CD14-positive monocyte (primary cell): Measurements from ENCODE around the gene IGFBP2. TPM values are rescaled to one million over a fixed set of nuclear protein-coding genes. Genes with fewer than 3 reads are reported as not detected.

Source experiments
- DNase-seq, 3 donors: peaks; one replicate each; pipeline ENCODE4 v3.0.0-alpha.2; 2011 to 2022
- H2AFZ ChIP-seq: 2 replicates; pipeline ENCODE4 v1.6.0; 2012; ENCODE audit warnings: mild to moderate bottlenecking, low read depth, low read length, inconsistent platforms; ENCODE audit not compliant: insufficient read depth, poor library complexity, severe bottlenecking
- H3K27ac ChIP-seq, 2 donors: 1 replicate in 1 of 2; 2 replicates in 1 of 2; pipeline ENCODE4 v1.5.1; 2012 to 2013; ENCODE audit warnings: low read length in 2 of 2, control low read depth in 1 of 2, inconsistent platforms in 1 of 2, low read depth in 1 of 2, mild to moderate bottlenecking in 1 of 2
- H3K27me3 ChIP-seq, 2 donors: one replicate each; pipeline versions ENCODE4 v1.6.0 to v1.6.1; 2011 to 2013; ENCODE audit warnings: low read length in 2 of 2; ENCODE audit not compliant: control insufficient read depth in 2 of 2, insufficient read depth in 2 of 2
- H3K36me3 ChIP-seq, 2 donors: replicated peaks in 1 of 2; 1 replicate in 1 of 2; 2 replicates in 1 of 2; pipeline versions ENCODE4 v1.5.1 to v1.6.1; 2012 to 2013; ENCODE audit warnings: low read length in 2 of 2, control low read depth in 1 of 2, inconsistent platforms in 1 of 2, mild to moderate bottlenecking in 1 of 2; ENCODE audit not compliant: insufficient read depth in 2 of 2, control insufficient read depth in 1 of 2
- H3K4me1 ChIP-seq, 2 donors: 1 replicate in 1 of 2; 2 replicates in 1 of 2; pipeline versions ENCODE4 v1.5.1 to v1.6.1; 2012 to 2013; ENCODE audit warnings: low read length in 2 of 2, control low read depth in 1 of 2, inconsistent platforms in 1 of 2, mild to moderate bottlenecking in 1 of 2, moderate library complexity in 1 of 2; ENCODE audit not compliant: insufficient read depth in 2 of 2, control insufficient read depth in 1 of 2
- H3K4me2 ChIP-seq: replicated peaks from 2 replicates; pipeline ENCODE3; 2012; ENCODE audit warnings: low read length, moderate library complexity, mild to moderate bottlenecking; ENCODE audit not compliant: poor library complexity, severe bottlenecking; ENCODE audit errors: extremely low read depth
- H3K4me3 ChIP-seq, 3 experiments: fragments of 200-600 bp in 1 of 3; sonication (generic) in 1 of 3; replicated peaks in 1 of 3; 1 replicate in 2 of 3; 2 replicates in 1 of 3; pipeline ENCODE4 v1.5.1; 2011 to 2013; ENCODE audit warnings: low read length in 3 of 3, mild to moderate bottlenecking in 3 of 3, control low read depth in 2 of 3, low read depth in 2 of 3, inconsistent platforms in 1 of 3, moderate library complexity in 1 of 3
- H3K79me2 ChIP-seq: 2 replicates; pipeline ENCODE4 v1.6.0; 2012; ENCODE audit warnings: mild to moderate bottlenecking, control low read depth, inconsistent platforms, low read length, moderate library complexity; ENCODE audit not compliant: insufficient read depth
- H3K9ac ChIP-seq: 2 replicates; pipeline ENCODE4 v1.6.0; 2017; ENCODE audit warnings: low read length, mild to moderate bottlenecking; ENCODE audit not compliant: insufficient read depth, poor library complexity, severe bottlenecking
- H3K9me3 ChIP-seq, 2 donors: replicated peaks in 1 of 2; 1 replicate in 1 of 2; 2 replicates in 1 of 2; pipeline versions ENCODE4 v1.5.1 to v1.6.1; 2012 to 2013; ENCODE audit warnings: low read length in 2 of 2, control low read depth in 1 of 2; ENCODE audit not compliant: control insufficient read depth in 1 of 2, insufficient read depth in 1 of 2
- H4K20me1 ChIP-seq: 2 replicates; pipeline ENCODE4 v1.6.0; 2012; ENCODE audit warnings: mild to moderate bottlenecking, low read length, control low read depth, moderate library complexity; ENCODE audit not compliant: insufficient read depth
- H3K27ac Mint-ChIP-seq, 7 donors: one replicate each; pipeline ENCODE4 v1.8.0; 2020; ENCODE audit warnings: mild to moderate bottlenecking in 7 of 7, mixed read lengths in 7 of 7, moderate library complexity in 6 of 7, inconsistent platforms in 2 of 7
- H3K27me3 Mint-ChIP-seq, 3 donors: one replicate each; pipeline ENCODE4 v1.8.0; 2021 to 2022; ENCODE audit warnings: low read depth in 3 of 3, mild to moderate bottlenecking in 3 of 3, mixed read lengths in 3 of 3, moderate library complexity in 3 of 3, inconsistent platforms in 1 of 3
- H3K36me3 Mint-ChIP-seq, 2 donors: one replicate each; pipeline ENCODE4 v1.8.0; 2020; ENCODE audit warnings: mixed read lengths in 2 of 2, inconsistent platforms in 1 of 2, mild to moderate bottlenecking in 1 of 2
- H3K4me1 Mint-ChIP-seq: one replicate; pipeline ENCODE4 v1.8.0; 2020; ENCODE audit warnings: mild to moderate bottlenecking, mixed read lengths
- H3K4me3 Mint-ChIP-seq, 2 donors: one replicate each; pipeline ENCODE4 v1.8.0; 2020; ENCODE audit warnings: mild to moderate bottlenecking in 2 of 2, mixed read lengths in 2 of 2, moderate library complexity in 1 of 2
- H3K9me3 Mint-ChIP-seq, 7 donors: one replicate each; pipeline ENCODE4 v1.8.0; 2020 to 2022; ENCODE audit warnings: mixed read lengths in 7 of 7, mild to moderate bottlenecking in 6 of 7, moderate library complexity in 6 of 7, inconsistent platforms in 2 of 7
- WGBS: methylation state at CpG from one replicate; pipeline ENCODE4 v1.1.5; 2013; ENCODE audit warnings: missing lambda C conversion rate; ENCODE audit not compliant: insufficient coverage; 5-methylcytosine and 5-hydroxymethylcytosine counted together
- intact Hi-C, 2 donors: fragments of 100-400 bp; cut with micrococcal nuclease; formaldehyde crosslinking; loops; one replicate each; pipeline versions ENCODE4 v1.15.0 to v1.15.1; 2023
- polyA plus RNA-seq, 3 donors: library from polyadenylated mRNA; depleted of rRNA in 1 of 3; unstranded in 2 of 3; stranded (reverse) in 1 of 3; fragments of 300-500 nt in 2 of 3; fragments of >200 nt in 1 of 3; fragmentation: Illumina TruSeq in 2 of 3; gene quantifications; 1 replicate in 2 of 3; 2 replicates in 1 of 3; pipeline ENCODE4 v1.2.3, GENCODE V29; 2012 to 2021
- TF ChIP-seq, protein P1 (sequence below): fragments of 200-600 bp; IDR thresholded peaks from one replicate; pipeline ENCODE4 v1.8.0; 2022; ENCODE audit warnings: antibody characterized with exemption, mild to moderate bottlenecking

The IGFBP2 gene
- polyA plus RNA-seq, 3 donors, result 1.6 TPM; not detected in 2

DNA sequence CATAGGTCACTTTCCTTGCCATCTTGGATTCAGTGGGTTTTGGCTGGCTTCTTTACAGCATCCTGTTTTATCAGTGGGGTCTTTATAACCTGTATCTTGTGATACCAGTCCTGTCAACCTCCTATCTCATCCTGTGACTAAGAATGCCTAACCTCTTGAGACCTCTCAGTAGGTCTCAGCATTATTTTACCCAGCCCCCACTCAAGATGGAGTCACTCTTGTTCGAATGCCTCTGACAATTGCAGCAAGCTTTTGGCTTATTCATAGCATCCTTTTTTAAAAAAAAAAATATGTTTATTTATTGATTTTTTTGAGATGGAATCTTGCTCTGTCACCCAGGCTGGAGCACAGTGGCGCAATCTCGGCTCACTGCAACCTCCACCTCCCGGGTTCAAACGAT, 24.7 kb upstream of the IGFBP2 start:
- Mint-ChIP-seq H3K4me3 (no peak overlapping the region), H3K27ac (no peak overlapping the region), H3K27me3 (peaks cover 12 to 31% (median 22%) of the 10 kb centered on the region in 3 donors), H3K36me3 (no peaks in the 10 kb centered on the region), H3K4me1 (peaks cover 5% of the 10 kb centered on the region), H3K9me3 (peaks cover 0 to 3% (median 0%) of the 10 kb centered on the region in 7 donors)
- H3K27ac ChIP-seq, result no peak overlapping the region
- peaks cover 0 to 11% of the 10 kb centered on the region in 2 donors for H3K27me3 ChIP-seq
- intact Hi-C loops, result no loop called here
- no CpG with 5 or more reads among the region's 5 CpGs for WGBS
- H2AFZ ChIP-seq, result no peak overlapping the region
- H3K4me2 ChIP-seq, result no peak overlapping the region
- TF ChIP-seq, protein P1, sequence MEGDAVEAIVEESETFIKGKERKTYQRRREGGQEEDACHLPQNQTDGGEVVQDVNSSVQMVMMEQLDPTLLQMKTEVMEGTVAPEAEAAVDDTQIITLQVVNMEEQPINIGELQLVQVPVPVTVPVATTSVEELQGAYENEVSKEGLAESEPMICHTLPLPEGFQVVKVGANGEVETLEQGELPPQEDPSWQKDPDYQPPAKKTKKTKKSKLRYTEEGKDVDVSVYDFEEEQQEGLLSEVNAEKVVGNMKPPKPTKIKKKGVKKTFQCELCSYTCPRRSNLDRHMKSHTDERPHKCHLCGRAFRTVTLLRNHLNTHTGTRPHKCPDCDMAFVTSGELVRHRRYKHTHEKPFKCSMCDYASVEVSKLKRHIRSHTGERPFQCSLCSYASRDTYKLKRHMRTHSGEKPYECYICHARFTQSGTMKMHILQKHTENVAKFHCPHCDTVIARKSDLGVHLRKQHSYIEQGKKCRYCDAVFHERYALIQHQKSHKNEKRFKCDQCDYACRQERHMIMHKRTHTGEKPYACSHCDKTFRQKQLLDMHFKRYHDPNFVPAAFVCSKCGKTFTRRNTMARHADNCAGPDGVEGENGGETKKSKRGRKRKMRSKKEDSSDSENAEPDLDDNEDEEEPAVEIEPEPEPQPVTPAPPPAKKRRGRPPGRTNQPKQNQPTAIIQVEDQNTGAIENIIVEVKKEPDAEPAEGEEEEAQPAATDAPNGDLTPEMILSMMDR, result no peak
- H3K9me3 ChIP-seq, result no peaks in the 10 kb centered on the region
- H4K20me1 ChIP-seq, result no peaks in the 10 kb centered on the region
- H3K4me1 ChIP-seq, result no peaks in the 10 kb centered on the region
- no peak for DNase-seq
- no peaks in the 10 kb centered on the region for H3K36me3 ChIP-seq
- H3K9ac ChIP-seq, result no peak overlapping the region
- no peaks in the 10 kb centered on the region for H3K79me2 ChIP-seq
- H3K4me3 ChIP-seq, result no peak overlapping the region

DNA sequence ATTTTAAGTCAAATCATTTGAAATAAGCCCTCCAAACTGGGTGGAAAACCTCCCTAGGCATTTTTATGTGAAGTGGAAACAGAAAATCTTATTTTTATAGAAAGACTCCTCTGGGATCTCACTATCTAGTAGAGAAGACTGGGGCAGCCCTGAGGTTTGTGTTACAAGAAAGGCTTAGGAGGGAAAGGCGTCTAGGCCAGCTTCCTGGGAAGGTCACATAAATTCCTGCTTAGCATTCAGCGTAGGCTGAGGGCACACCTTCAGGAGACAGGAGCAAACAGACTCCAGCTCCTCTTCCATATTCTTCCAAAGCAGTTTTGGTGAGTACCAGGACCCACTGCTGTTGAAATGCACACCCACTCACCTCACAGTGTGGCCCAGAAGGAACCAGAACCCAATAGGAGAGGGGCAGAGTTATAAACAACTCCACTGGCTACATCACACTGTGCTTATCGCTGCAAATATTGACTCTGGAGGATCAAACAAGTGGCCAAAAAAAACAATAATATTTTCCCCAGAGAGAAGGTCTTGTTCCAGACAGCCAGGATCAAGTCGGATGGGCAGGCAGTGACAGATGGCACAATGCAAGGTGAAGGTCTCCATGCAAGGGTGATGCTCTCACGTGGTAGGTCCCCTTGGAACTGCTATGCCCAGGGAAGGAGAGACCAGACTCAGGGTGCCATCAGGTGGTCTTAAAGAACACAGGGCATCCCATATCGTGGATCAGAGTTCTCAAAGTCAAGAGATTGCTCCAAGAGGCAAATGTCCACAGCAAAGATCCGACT, 17.7 kb upstream of the IGFBP2 start:
- H3K79me2 ChIP-seq, result no peaks in the 10 kb centered on the region
- peaks cover 10 to 13% of the 10 kb centered on the region in 2 donors for H3K4me1 ChIP-seq
- H3K4me3 ChIP-seq, result no peak overlapping the region
- no peak for DNase-seq
- H3K4me3 Mint-ChIP-seq, result no peak overlapping the region
- H3K9ac ChIP-seq, result no peak overlapping the region
- H2AFZ ChIP-seq, result no peak overlapping the region
- H3K27me3 ChIP-seq, result no peaks in the 10 kb centered on the region
- H3K4me1 Mint-ChIP-seq, result peaks cover 21% of the 10 kb centered on the region
- no peak overlapping the region for H3K27ac Mint-ChIP-seq
- no peaks in the 10 kb centered on the region for H3K36me3 ChIP-seq
- H3K27me3 Mint-ChIP-seq, result peaks cover 1 to 11% (median 6%) of the 10 kb centered on the region in 3 donors
- 94% methylated on average over 5 of the region's 7 CpGs for WGBS
- H3K36me3 Mint-ChIP-seq, result no peaks in the 10 kb centered on the region
- no peak overlapping the region for H3K4me2 ChIP-seq
- intact Hi-C loops, result no loop called here
- H4K20me1 ChIP-seq, result no peaks in the 10 kb centered on the region
- H3K27ac ChIP-seq, result no peak overlapping the region
- peaks cover 0 to 2% (median 0%) of the 10 kb centered on the region in 7 donors for H3K9me3 Mint-ChIP-seq
- TF ChIP-seq, protein P1, result no peak
- H3K9me3 ChIP-seq, result no peaks in the 10 kb centered on the region
